DOHH2 (cell line): Measurements from ENCODE around the gene PABPC3.

Experiments used
- H3F3A ChIP-seq: fragments of 200-600 bp; sonication (generic), shearing (Covaris generic); 2 replicates; pipeline ENCODE4 v1.6.0; 2016; ENCODE audit warnings: antibody characterized with exemption, mild to moderate bottlenecking; ENCODE audit not compliant: control insufficient read depth, insufficient read depth
- H3K27ac ChIP-seq: fragments of 200-600 bp; sonication (generic); 2 replicates; pipeline ENCODE4 v1.5.1; 2014; ENCODE audit warnings: low read depth, mild to moderate bottlenecking, low read length, moderate library complexity
- H3K27me3 ChIP-seq: fragments of 200-600 bp; sonication (generic); 2 replicates; pipeline ENCODE4 v1.6.1; 2014; ENCODE audit warnings: mild to moderate bottlenecking, low read length, mixed read lengths; ENCODE audit not compliant: control insufficient read depth
- H3K36me3 ChIP-seq: fragments of 200-600 bp; sonication (generic); 2 replicates; pipeline ENCODE4 v1.6.1; 2014; ENCODE audit warnings: mild to moderate bottlenecking, low read length, moderate library complexity, mixed read lengths; ENCODE audit not compliant: control insufficient read depth
- H3K4me1 ChIP-seq: fragments of 200-600 bp; sonication (generic); 2 replicates; pipeline ENCODE4 v1.6.1; 2014; ENCODE audit warnings: mild to moderate bottlenecking, low read length, mixed read lengths; ENCODE audit not compliant: control insufficient read depth
- H3K4me2 ChIP-seq: fragments of 200-600 bp; sonication (generic); 2 replicates; pipeline ENCODE4 v1.6.0; 2014; ENCODE audit warnings: mild to moderate bottlenecking, low read length, moderate library complexity
- H3K4me3 ChIP-seq: fragments of 200-600 bp; sonication (generic); 2 replicates; pipeline ENCODE4 v1.5.1; 2014; ENCODE audit warnings: mild to moderate bottlenecking, low read length, mixed read lengths
- H3K79me2 ChIP-seq: fragments of 200-600 bp; sonication (generic); 2 replicates; pipeline ENCODE4 v1.6.1; 2014; ENCODE audit warnings: mild to moderate bottlenecking, low read length, mixed read lengths; ENCODE audit not compliant: control insufficient read depth
- H3K9me2 ChIP-seq: fragments of 200-600 bp; sonication (generic); replicated peaks from 2 replicates; pipeline ENCODE4 v1.6.1; 2014; ENCODE audit warnings: mild to moderate bottlenecking, low read length, mixed read lengths; ENCODE audit not compliant: control insufficient read depth
- H3K9me3 ChIP-seq: fragments of 200-600 bp; sonication (generic); 2 replicates; pipeline ENCODE4 v1.6.1; 2014; ENCODE audit warnings: antibody characterized with exemption, low read length, mixed read lengths; ENCODE audit not compliant: control insufficient read depth, insufficient read depth
- H4K20me1 ChIP-seq: fragments of 200-600 bp; sonication (generic); 2 replicates; pipeline ENCODE4 v1.6.0; 2014; ENCODE audit warnings: low read depth, mild to moderate bottlenecking, antibody characterized with exemption, low read length, moderate library complexity; ENCODE audit not compliant: control insufficient read depth, insufficient read depth
- CTCF ChIP-seq: fragments of 200-600 bp; sonication (generic); IDR thresholded peaks from one replicate; pipeline ENCODE4 v1.5.1; 2014; ENCODE audit warnings: antibody characterized with exemption, mild to moderate bottlenecking, low read depth, low read length; ENCODE audit not compliant: poor library complexity, severe bottlenecking
- EZH2phosphoT487 ChIP-seq: fragments of 200-600 bp; sonication (generic); IDR thresholded peaks from 2 replicates; pipeline ENCODE4 v1.6.1; 2017; ENCODE audit warnings: borderline replicate concordance, mild to moderate bottlenecking, antibody characterized with exemption, low read length, moderate library complexity, mixed read lengths

Gene PABPC3

GRCh38 chr13:25136880-25137787 lies 41.2 kb downstream of the PABPC3 start:
- Histone ChIP-seq H3F3A (no peaks in the 10 kb centered on the region), H3K79me2 (no peaks in the 10 kb centered on the region), H3K36me3 (no peaks in the 10 kb centered on the region), H3K4me3 (no peak overlapping the region), H3K27ac (no peak overlapping the region), H3K4me1 (no peaks in the 10 kb centered on the region), H3K9me2 (no peaks in the 10 kb centered on the region), H3K27me3 (peaks cover 15% of the 10 kb centered on the region), H3K4me2 (no peak overlapping the region), H4K20me1 (no peaks in the 10 kb centered on the region), H3K9me3 (no peaks in the 10 kb centered on the region)
- no peak for TF ChIP-seq EZH2phosphoT487
- no peak for TF ChIP-seq CTCF

- H3K36me3 ChIP-seq: no peaks in the 10 kb centered on the region
- no peaks in the 10 kb centered on the region for H3K9me2 ChIP-seq
- no peak overlapping the region for H3K4me2 ChIP-seq
- H3K4me3 ChIP-seq: no peak overlapping the region
- H3K9me3 ChIP-seq: no peaks in the 10 kb centered on the region
- H4K20me1 ChIP-seq: no peaks in the 10 kb centered on the region
- no peaks in the 10 kb centered on the region for H3K79me2 ChIP-seq
- H3K27ac ChIP-seq: no peak overlapping the region
- TF ChIP-seq CTCF: no peak
- TF ChIP-seq EZH2phosphoT487: no peak
- no peaks in the 10 kb centered on the region for H3F3A ChIP-seq
- H3K4me1 ChIP-seq: no peaks in the 10 kb centered on the region
- H3K27me3 ChIP-seq: peaks cover 13% of the 10 kb centered on the region
Measured at GRCh38 chr13:25137788-25138115, 41.8 kb downstream of the PABPC3 start.

- Histone ChIP-seq H3K27ac (no peak overlapping the region), H3K4me2 (no peak overlapping the region), H3K36me3 (no peaks in the 10 kb centered on the region), H3K4me1 (no peaks in the 10 kb centered on the region), H4K20me1 (no peaks in the 10 kb centered on the region), H3F3A (no peaks in the 10 kb centered on the region), H3K4me3 (no peak overlapping the region), H3K79me2 (no peaks in the 10 kb centered on the region), H3K9me3 (no peaks in the 10 kb centered on the region), H3K9me2 (no peaks in the 10 kb centered on the region), H3K27me3 (peaks cover 10% of the 10 kb centered on the region)
- TF ChIP-seq EZH2phosphoT487: no peak
- no peak for TF ChIP-seq CTCF
Measured at GRCh38 chr13:25141042-25141441, 45.1 kb downstream of the PABPC3 start.
